IMR-90 (cell line): ENCODE results near the gene EXOC2. TPM values are rescaled to one million over a fixed set of nuclear protein-coding genes. Genes with fewer than 3 reads are reported as not detected.

Experiments used
- ATAC-seq: fragments of 200-7000 bp; cut with Tn5 transposase; 2 replicates; pipeline ENCODE4 v1.9.1; 2020; ENCODE audit warnings: low read depth, mild to moderate bottlenecking, moderate library complexity
- BruUV-seq: library from RNA; stranded (reverse); fragments of 400-500 nt; replicated peaks from 2 replicates; lab custom pipeline; 2021; lab: Mats Ljungman, UMichigan
- CTCF ChIA-PET: fragments of 300-600 bp; formaldehyde crosslinking; extraction: SDS; loops from one replicate; lab custom pipeline; 2021; ENCODE audit warnings: antibody characterized with exemption; lab: Yijun Ruan, JAX
- POLR2A ChIA-PET: fragments of 300-600 bp; sonication (Branson Sonifier 250); formaldehyde crosslinking; loops from one replicate; lab custom pipeline; 2022; ENCODE audit warnings: antibody characterized with exemption; ENCODE audit not compliant: unreplicated experiment; lab: Charles Lee
- DNase-seq: peaks from one replicate; pipeline ENCODE4 v3.0.0; 2013
- H2AFZ ChIP-seq: replicated peaks from 2 replicates; pipeline ENCODE3; 2013; ENCODE audit warnings: low read length, mild to moderate bottlenecking; ENCODE audit not compliant: poor library complexity
- H2AK5ac ChIP-seq: 2 replicates; pipeline ENCODE4 v1.6.1; 2013; ENCODE audit warnings: low read depth, low read length, inconsistent platforms
- H2AK9ac ChIP-seq: replicated peaks from 2 replicates; pipeline ENCODE3; 2013; ENCODE audit warnings: mild to moderate bottlenecking, low read depth, low read length, moderate library complexity; ENCODE audit not compliant: poor library complexity
- H2BK120ac ChIP-seq: 2 replicates; pipeline ENCODE4 v1.6.1; 2013; ENCODE audit warnings: low read depth, low read length, inconsistent platforms
- H2BK15ac ChIP-seq: 3 replicates; pipeline ENCODE4 v1.6.1; 2013; ENCODE audit warnings: low read depth, low read length, inconsistent platforms
- H2BK20ac ChIP-seq: 2 replicates; pipeline ENCODE4 v1.6.1; 2013; ENCODE audit warnings: low read depth, mild to moderate bottlenecking, inconsistent platforms, low read length, moderate library complexity
- H2BK5ac ChIP-seq: 2 replicates; pipeline ENCODE4 v1.6.1; 2013; ENCODE audit warnings: mild to moderate bottlenecking, low read depth, low read length, inconsistent platforms; ENCODE audit not compliant: poor library complexity, severe bottlenecking
- H3K14ac ChIP-seq: replicated peaks from 2 replicates; pipeline ENCODE4 v1.6.1; 2013; ENCODE audit warnings: low read depth, low read length, inconsistent platforms
- H3K18ac ChIP-seq: 2 replicates; pipeline ENCODE4 v1.6.1; 2013; ENCODE audit warnings: low read depth, low read length, control low read depth
- H3K23ac ChIP-seq: 2 replicates; pipeline ENCODE4 v1.6.1; 2013; ENCODE audit warnings: low read depth, low read length, inconsistent platforms
- H3K27ac ChIP-seq: 2 replicates; pipeline ENCODE4 v1.5.1; 2013; ENCODE audit warnings: mild to moderate bottlenecking, control low read depth, low read length; ENCODE audit not compliant: insufficient read depth
- H3K27me3 ChIP-seq: 2 replicates; pipeline ENCODE4 v1.6.1; 2013; ENCODE audit warnings: low read length; ENCODE audit not compliant: control insufficient read depth, insufficient read depth
- H3K36me3 ChIP-seq: 2 replicates; pipeline ENCODE4 v1.6.1; 2013; ENCODE audit warnings: low read length, mixed read lengths; ENCODE audit not compliant: control insufficient read depth, insufficient read depth
- H3K4ac ChIP-seq: 2 replicates; pipeline ENCODE4 v1.6.1; 2013; ENCODE audit warnings: low read depth, low read length, inconsistent platforms
- H3K4me1 ChIP-seq: 2 replicates; pipeline ENCODE4 v1.6.1; 2013; ENCODE audit warnings: low read length, mixed read lengths; ENCODE audit not compliant: control insufficient read depth, insufficient read depth
- H3K4me2 ChIP-seq: 2 replicates; pipeline ENCODE4 v1.6.1; 2013; ENCODE audit warnings: low read depth, mild to moderate bottlenecking, control low read depth, low read length, moderate library complexity
- H3K4me3 ChIP-seq: 2 replicates; pipeline ENCODE4 v1.5.1; 2013; ENCODE audit warnings: low read depth, mild to moderate bottlenecking, control low read depth, low read length, moderate library complexity; ENCODE audit not compliant: insufficient read depth
- H3K56ac ChIP-seq: 2 replicates; pipeline ENCODE4 v1.6.1; 2013; ENCODE audit warnings: low read length, inconsistent platforms; ENCODE audit not compliant: insufficient read depth; ENCODE audit errors: extremely low read depth
- H3K79me1 ChIP-seq, 2 experiments: 2 replicates each; pipeline ENCODE4 v1.6.1; 2013; ENCODE audit warnings: low read length in 2 of 2, inconsistent platforms in 1 of 2, low read depth in 1 of 2
- H3K9ac ChIP-seq: 2 replicates; pipeline ENCODE4 v1.6.1; 2013; ENCODE audit warnings: low read depth, low read length, control low read depth
- H3K9me1 ChIP-seq: 2 replicates; pipeline ENCODE4 v1.6.1; 2013; ENCODE audit warnings: low read length, inconsistent platforms; ENCODE audit not compliant: insufficient read depth
- H3K9me3 ChIP-seq: 2 replicates; pipeline ENCODE4 v1.6.1; 2013; ENCODE audit warnings: low read length; ENCODE audit not compliant: control insufficient read depth, insufficient read depth
- H4K20me1 ChIP-seq: 2 replicates; pipeline ENCODE4 v1.6.1; 2013; ENCODE audit warnings: low read length, inconsistent platforms; ENCODE audit not compliant: insufficient read depth
- H4K5ac ChIP-seq: 2 replicates; pipeline ENCODE4 v1.6.1; 2013; ENCODE audit warnings: mild to moderate bottlenecking, low read depth, low read length, control low read depth
- H4K8ac ChIP-seq, 2 experiments: 2 replicates each; pipeline ENCODE4 v1.6.1; 2013; ENCODE audit warnings: low read depth in 2 of 2, low read length in 2 of 2, control low read depth in 1 of 2, inconsistent platforms in 1 of 2
- H4K91ac ChIP-seq: 2 replicates; pipeline ENCODE4 v1.6.1; 2013; ENCODE audit warnings: low read depth, low read length, inconsistent platforms; ENCODE audit not compliant: insufficient read depth
- BHLHE40 ChIP-seq: fragments of 150-350 bp; IDR thresholded peaks from 2 replicates; pipeline ENCODE4 v1.6.1; 2016; ENCODE audit warnings: mild to moderate bottlenecking, low read depth, low read length
- CEBPB ChIP-seq: IDR thresholded peaks from 2 replicates; pipeline ENCODE4 v1.6.1; 2012; ENCODE audit warnings: low read depth, low read length, improper control_type of control experiment
- CHD1 ChIP-seq: IDR thresholded peaks from 2 replicates; pipeline ENCODE4 v1.6.1; 2012; ENCODE audit warnings: low read depth, low read length, improper control_type of control experiment
- FOS ChIP-seq: fragments of 150-350 bp; IDR thresholded peaks from 2 replicates; pipeline ENCODE4 v1.6.1; 2016; ENCODE audit warnings: low read depth, low read length
- MAFK ChIP-seq: IDR thresholded peaks from 2 replicates; pipeline ENCODE4 v1.6.1; 2012; ENCODE audit warnings: low read depth, low read length, improper control_type of control experiment
- MAZ ChIP-seq: IDR thresholded peaks from 2 replicates; pipeline ENCODE4 v1.6.1; 2012; ENCODE audit warnings: low read depth, mild to moderate bottlenecking, low read length, improper control_type of control experiment, moderate library complexity, borderline replicate concordance
- MXI1 ChIP-seq: IDR thresholded peaks from 2 replicates; pipeline ENCODE4 v1.6.1; 2012; ENCODE audit warnings: low read depth, mild to moderate bottlenecking, low read length, moderate library complexity, borderline replicate concordance
- NFE2L2 ChIP-seq: fragments of 150-350 bp; IDR thresholded peaks from 2 replicates; pipeline ENCODE4 v1.6.1; 2016; ENCODE audit warnings: low read depth, mild to moderate bottlenecking, low read length
- POLR2A ChIP-seq: IDR thresholded peaks from 2 replicates; pipeline ENCODE4 v1.6.1; 2012; ENCODE audit warnings: mild to moderate bottlenecking, low read depth, low read length
- RAD21 ChIP-seq: IDR thresholded peaks from 2 replicates; pipeline ENCODE4 v1.6.1; 2012; ENCODE audit warnings: low read length, improper control_type of control experiment
- RCOR1 ChIP-seq: IDR thresholded peaks from 2 replicates; pipeline ENCODE4 v1.6.1; 2012; ENCODE audit warnings: mild to moderate bottlenecking, low read length, improper control_type of control experiment; ENCODE audit not compliant: insufficient replicate concordance
- RFX5 ChIP-seq: IDR thresholded peaks from 2 replicates; pipeline ENCODE4 v1.8.0; 2012; ENCODE audit warnings: low read depth, mild to moderate bottlenecking, low read length, moderate library complexity
- SMC3 ChIP-seq: fragments of 150-350 bp; IDR thresholded peaks from 2 replicates; pipeline ENCODE4 v1.6.1; 2016; ENCODE audit warnings: low read depth, mild to moderate bottlenecking, antibody characterized with exemption, low read length, moderate library complexity
- WGBS, 2 experiments: methylation state at CpG; one replicate each; pipeline versions ENCODE4 v1.1.5 to v1.1.7; 2013; ENCODE audit warnings: missing lambda C conversion rate in 2 of 2; ENCODE audit not compliant: insufficient read length in 1 of 2; ENCODE audit errors: extremely low coverage in 2 of 2; 5-methylcytosine and 5-hydroxymethylcytosine counted together
- dilution Hi-C: fragments of 300-500 bp; cut with HindIII; formaldehyde crosslinking; loops from one replicate; pipeline ENCODE4 v1.14.3; 2018; ENCODE audit warnings: low sequenced_read_pairs; ENCODE audit not compliant: unreplicated experiment
- in situ Hi-C: fragments of 300-500 bp; cut with MboI; formaldehyde crosslinking; loops from 3 replicates; pipeline ENCODE4 v1.14.3; 2019; ENCODE audit warnings: low sequenced_read_pairs, inconsistent platforms, mixed read lengths
- intact Hi-C: fragments of 100-400 bp; cut with micrococcal nuclease; formaldehyde crosslinking; loops from 2 replicates; pipeline ENCODE4 v1.10.0; 2022
- polyA plus RNA-seq, 3 experiments: library from polyadenylated mRNA; depleted of rRNA; stranded (reverse); fragments of >200 nt; gene quantifications; 2 replicates each; pipeline ENCODE4 v1.2.3, GENCODE V29; 2012; ENCODE audit warnings: low replicate concordance in 1 of 3
- total RNA-seq: library from RNA; depleted of rRNA; stranded (reverse); fragments of >200 nt; gene quantifications from 2 replicates; pipeline ENCODE4 v1.2.3, GENCODE V29; 2012
- TF ChIP-seq, protein P1 (sequence below): fragments of 150-350 bp; IDR thresholded peaks from 2 replicates; pipeline ENCODE4 v1.6.1; 2017; ENCODE audit warnings: mild to moderate bottlenecking, antibody characterized with exemption, low read length, low read depth
- TF ChIP-seq, protein P2 (sequence below): fragments of 150-350 bp; IDR thresholded peaks from 2 replicates; pipeline ENCODE4 v1.6.1; 2016; ENCODE audit warnings: low read depth, mild to moderate bottlenecking, low read length, moderate library complexity, borderline replicate concordance
- TF ChIP-seq, protein P3 (sequence below): conservative IDR thresholded peaks from 2 replicates; pipeline ENCODE4 v1.5.1; 2012; ENCODE audit warnings: mild to moderate bottlenecking, low read depth, low read length, improper control_type of control experiment

Gene EXOC2
- total and polyA plus RNA-seq, 2 of the 4 experiments (the other 2 are of a cell fraction): 13.1 to 37.3 TPM

- H3K9me1 ChIP-seq: peaks cover 8% of the 10 kb centered on the region; the same call in 1 of the 2 replicates
- no peak overlapping the region for H2BK5ac ChIP-seq
- peaks cover 3 to 4% of the 10 kb centered on the region in 2 experiments; a peak in 2 of 4 replicates for H3K79me1 ChIP-seq
- H4K8ac ChIP-seq: no peak overlapping the region
- intact Hi-C loops: no loop called here
- TF ChIP-seq, protein P1, sequence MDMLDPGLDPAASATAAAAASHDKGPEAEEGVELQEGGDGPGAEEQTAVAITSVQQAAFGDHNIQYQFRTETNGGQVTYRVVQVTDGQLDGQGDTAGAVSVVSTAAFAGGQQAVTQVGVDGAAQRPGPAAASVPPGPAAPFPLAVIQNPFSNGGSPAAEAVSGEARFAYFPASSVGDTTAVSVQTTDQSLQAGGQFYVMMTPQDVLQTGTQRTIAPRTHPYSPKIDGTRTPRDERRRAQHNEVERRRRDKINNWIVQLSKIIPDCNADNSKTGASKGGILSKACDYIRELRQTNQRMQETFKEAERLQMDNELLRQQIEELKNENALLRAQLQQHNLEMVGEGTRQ: no peak
- no peak for TF ChIP-seq POLR2A
- TF ChIP-seq, protein P2, sequence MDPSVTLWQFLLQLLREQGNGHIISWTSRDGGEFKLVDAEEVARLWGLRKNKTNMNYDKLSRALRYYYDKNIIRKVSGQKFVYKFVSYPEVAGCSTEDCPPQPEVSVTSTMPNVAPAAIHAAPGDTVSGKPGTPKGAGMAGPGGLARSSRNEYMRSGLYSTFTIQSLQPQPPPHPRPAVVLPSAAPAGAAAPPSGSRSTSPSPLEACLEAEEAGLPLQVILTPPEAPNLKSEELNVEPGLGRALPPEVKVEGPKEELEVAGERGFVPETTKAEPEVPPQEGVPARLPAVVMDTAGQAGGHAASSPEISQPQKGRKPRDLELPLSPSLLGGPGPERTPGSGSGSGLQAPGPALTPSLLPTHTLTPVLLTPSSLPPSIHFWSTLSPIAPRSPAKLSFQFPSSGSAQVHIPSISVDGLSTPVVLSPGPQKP: no peak
- TF ChIP-seq, protein P3, sequence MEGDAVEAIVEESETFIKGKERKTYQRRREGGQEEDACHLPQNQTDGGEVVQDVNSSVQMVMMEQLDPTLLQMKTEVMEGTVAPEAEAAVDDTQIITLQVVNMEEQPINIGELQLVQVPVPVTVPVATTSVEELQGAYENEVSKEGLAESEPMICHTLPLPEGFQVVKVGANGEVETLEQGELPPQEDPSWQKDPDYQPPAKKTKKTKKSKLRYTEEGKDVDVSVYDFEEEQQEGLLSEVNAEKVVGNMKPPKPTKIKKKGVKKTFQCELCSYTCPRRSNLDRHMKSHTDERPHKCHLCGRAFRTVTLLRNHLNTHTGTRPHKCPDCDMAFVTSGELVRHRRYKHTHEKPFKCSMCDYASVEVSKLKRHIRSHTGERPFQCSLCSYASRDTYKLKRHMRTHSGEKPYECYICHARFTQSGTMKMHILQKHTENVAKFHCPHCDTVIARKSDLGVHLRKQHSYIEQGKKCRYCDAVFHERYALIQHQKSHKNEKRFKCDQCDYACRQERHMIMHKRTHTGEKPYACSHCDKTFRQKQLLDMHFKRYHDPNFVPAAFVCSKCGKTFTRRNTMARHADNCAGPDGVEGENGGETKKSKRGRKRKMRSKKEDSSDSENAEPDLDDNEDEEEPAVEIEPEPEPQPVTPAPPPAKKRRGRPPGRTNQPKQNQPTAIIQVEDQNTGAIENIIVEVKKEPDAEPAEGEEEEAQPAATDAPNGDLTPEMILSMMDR: no peak
- TF ChIP-seq BHLHE40: no peak
- TF ChIP-seq FOS: no peak
- no peak for TF ChIP-seq RFX5
- TF ChIP-seq CEBPB: no peak
- TF ChIP-seq CHD1: no peak
- no peak for TF ChIP-seq MXI1
- TF ChIP-seq NFE2L2: no peak
- no peak for TF ChIP-seq MAZ
- TF ChIP-seq RAD21: no peak
- TF ChIP-seq SMC3: no peak
- no peak for TF ChIP-seq MAFK
- no peak for TF ChIP-seq RCOR1
- H3K4me2 ChIP-seq: no peak overlapping the region
- CTCF ChIA-PET: no interaction called here
- no peak overlapping the region for H3K14ac ChIP-seq
- peaks cover 3% of the 10 kb centered on the region for H3K4me1 ChIP-seq
- no peak overlapping the region for H3K23ac ChIP-seq
- no TSS peak for BruUV-seq
- H3K9me3 ChIP-seq: no peaks in the 10 kb centered on the region
- no peak overlapping the region for H3K4ac ChIP-seq
- no peak overlapping the region for H2BK120ac ChIP-seq
- no peak overlapping the region for H2AK9ac ChIP-seq
- WGBS, 2 experiments: 90% methylated on average over 17 of the region's 22 CpGs; no CpG with 5 or more reads in 1 of the 2 experiments
- H3K27me3 ChIP-seq: no peaks in the 10 kb centered on the region
- no peak overlapping the region for H3K18ac ChIP-seq
- in situ Hi-C loops: no loop called here
- no peak overlapping the region for H4K5ac ChIP-seq
- peaks cover 13% of the 10 kb centered on the region for H3K36me3 ChIP-seq
- H2AK5ac ChIP-seq: no peak overlapping the region
- no peak overlapping the region for H3K9ac ChIP-seq
- dilution Hi-C loops: no loop called here
- no peak overlapping the region for H2BK15ac ChIP-seq
- H3K27ac ChIP-seq: no peak overlapping the region
- ATAC-seq: no peak
- H3K56ac ChIP-seq: no peak overlapping the region
- no peak overlapping the region for H4K91ac ChIP-seq
- POLR2A ChIA-PET: no interaction called here
- no peak overlapping the region for H3K4me3 ChIP-seq
- H4K20me1 ChIP-seq: no peaks in the 10 kb centered on the region
- DNase-seq: no peak
- H2BK20ac ChIP-seq: no peak overlapping the region
- no peak overlapping the region for H2AFZ ChIP-seq
These were observed 103.8 kb downstream of the EXOC2 start for GRCh38 chr6:589090-589489.
